ENCODE data around the gene GOLGA8T. TPM values are rescaled to one million over a fixed set of nuclear protein-coding genes. Genes with fewer than 3 reads are reported as not detected.
"Not testable (repeated sequence)": the region's sequence is repeated elsewhere in the genome, so short reads cannot be mapped to it uniquely, and the experiment has no call there.

GOLGA8T gene
- total RNA-seq (2014; rRNA removed), result not detected in 2 replicates
- polyA plus RNA-seq (2012), result 0.05 TPM

- DNase-seq (ENCODE audit: low read depth), result not testable (repeated sequence)
These were observed at the start of gene GOLGA8T for GRCh38 chr15:30134751-30135150. Gene GOLGA8T, plus strand, starts transcription at chr15:30135051. Its CDS starts 98 bp downstream, at chr15:30135149.

GRCh38 chr15:30097827-30098226 lies 37.0 kb upstream of the GOLGA8T start:
- DNase-seq (ENCODE audit: low read depth), result not testable (repeated sequence)

- not testable (repeated sequence) for DNase-seq (ENCODE audit: low read depth)
These were observed 32.0 kb upstream of the GOLGA8T start for GRCh38 chr15:30102890-30103289.

- not testable (repeated sequence) for DNase-seq (ENCODE audit: low read depth)
These were observed 30.8 kb upstream of the GOLGA8T start for GRCh38 chr15:30103941-30104507.

GRCh38 chr15:30110591-30110990 lies 24.3 kb upstream of the GOLGA8T start:
- not testable (repeated sequence) for DNase-seq (ENCODE audit: low read depth)

GRCh38 chr15:30130066-30130465 lies 4.8 kb upstream of the GOLGA8T start:
- not testable (repeated sequence) for DNase-seq (ENCODE audit: low read depth)

GRCh38 chr15:30143246-30143645 lies 8.4 kb downstream of the GOLGA8T start:
- DNase-seq (ENCODE audit: low read depth), result not testable (repeated sequence)

GRCh38 chr15:30149891-30150290 lies 15.0 kb downstream of the GOLGA8T start:
- DNase-seq (ENCODE audit: low read depth), result not testable (repeated sequence)

GRCh38 chr15:30162479-30163357 lies 27.9 kb downstream of the GOLGA8T start:
- not testable (repeated sequence) for DNase-seq (ENCODE audit: low read depth)

GRCh38 chr15:30163759-30164158 lies 28.9 kb downstream of the GOLGA8T start:
- DNase-seq (ENCODE audit: low read depth), result not testable (repeated sequence)

- DNase-seq (ENCODE audit: low read depth), result not testable (repeated sequence)
These were observed 29.4 kb downstream of the GOLGA8T start for GRCh38 chr15:30164257-30164656.

- DNase-seq (ENCODE audit: low read depth), result not testable (repeated sequence)
These were observed 32.6 kb downstream of the GOLGA8T start for GRCh38 chr15:30167403-30167802.

- DNase-seq (ENCODE audit: low read depth), result not testable (repeated sequence)
These were observed 33.0 kb downstream of the GOLGA8T start for GRCh38 chr15:30167886-30168285.

- not testable (repeated sequence) for DNase-seq (ENCODE audit: low read depth)
These were observed 36.6 kb downstream of the GOLGA8T start for GRCh38 chr15:30171452-30171851.

- peak; percentile 0 for DNase-seq (ENCODE audit: low read depth)
These were observed 38.3 kb downstream of the GOLGA8T start for GRCh38 chr15:30173041-30173608.

- not testable (repeated sequence) for DNase-seq (ENCODE audit: low read depth)
These were observed 40.4 kb downstream of the GOLGA8T start for GRCh38 chr15:30175291-30175690.

- DNase-seq (ENCODE audit: low read depth), result not testable (repeated sequence)
These were observed 41.8 kb downstream of the GOLGA8T start for GRCh38 chr15:30176613-30177012.

- DNase-seq (ENCODE audit: low read depth), result not testable (repeated sequence)
These were observed 45.0 kb downstream of the GOLGA8T start for GRCh38 chr15:30179814-30180213.

- DNase-seq (ENCODE audit: low read depth), result not testable (repeated sequence)
These were observed 50.6 kb downstream of the GOLGA8T start for GRCh38 chr15:30185495-30185894.

- DNase-seq (ENCODE audit: low read depth), result not testable (repeated sequence)
These were observed 52.6 kb downstream of the GOLGA8T start for GRCh38 chr15:30187429-30187828.

GRCh38 chr15:30189754-30190153 lies 54.9 kb downstream of the GOLGA8T start:
- not testable (repeated sequence) for DNase-seq (ENCODE audit: low read depth)

GRCh38 chr15:30191143-30191542 lies 56.3 kb downstream of the GOLGA8T start:
- not testable (repeated sequence) for DNase-seq (ENCODE audit: low read depth)

All from LHCN-M2 (cell line).